NB4 (cell line): ENCODE measurements around the gene MUC5B.

Source experiments
- CTCF ChIP-seq: IDR thresholded peaks from one replicate; pipeline ENCODE4 v1.5.1; 2012; ENCODE audit warnings: low read depth, low read length
- MAX ChIP-seq: IDR thresholded peaks from 2 replicates; pipeline ENCODE4 v1.6.1; 2011; ENCODE audit warnings: low read depth, low read length

- TF ChIP-seq CTCF (no peak), MAX (no peak)
Measured at GRCh38 chr11:1181420-1181819, 41.4 kb upstream of the MUC5B start.
